Progenitor cell of endocrine pancreas (in vitro differentiated cells): ENCODE results near the gene MAP3K14. TPM values are rescaled to one million over a fixed set of nuclear protein-coding genes. Genes with fewer than 3 reads are reported as not detected.

Source experiments
- DNase-seq: peaks from one replicate; pipeline ENCODE4 v3.0.0; 2021; ENCODE audit warnings: low spot score; ENCODE audit not compliant: unreplicated experiment
- H3K27ac Mint-ChIP-seq: 2 replicates; pipeline ENCODE4 v1.8.0; 2021; ENCODE audit warnings: mild to moderate bottlenecking, moderate library complexity, mixed read lengths
- H3K27me3 Mint-ChIP-seq: 2 replicates; pipeline ENCODE4 v1.8.0; 2021; ENCODE audit warnings: mixed read lengths
- H3K36me3 Mint-ChIP-seq: 2 replicates; pipeline ENCODE4 v1.8.0; 2022; ENCODE audit warnings: mixed read lengths; ENCODE audit not compliant: insufficient read depth
- H3K4me1 Mint-ChIP-seq: 2 replicates; pipeline ENCODE4 v1.8.0; 2021; ENCODE audit warnings: low read depth, mixed read lengths
- H3K4me3 Mint-ChIP-seq: 2 replicates; pipeline ENCODE4 v1.8.0; 2021; ENCODE audit warnings: low read depth, mild to moderate bottlenecking, moderate library complexity, mixed read lengths
- H3K9me3 Mint-ChIP-seq: 2 replicates; pipeline ENCODE4 v1.8.0; 2021; ENCODE audit warnings: low read depth, mixed read lengths
- CTCF ChIP-seq: fragments of 200-600 bp; sonication (generic); IDR thresholded peaks from one replicate; pipeline ENCODE4 v1.5.0; 2021; ENCODE audit warnings: antibody characterized with exemption, mild to moderate bottlenecking; ENCODE audit not compliant: unreplicated experiment
- total RNA-seq: library from RNA; stranded (reverse); gene quantifications from 2 replicates; pipeline ENCODE4 v1.2.1, GENCODE V29; 2021

Gene MAP3K14
- total RNA-seq, 1 donor from 2014 or later = 7.8 TPM

- Mint-ChIP-seq H3K27me3 (no peaks in the 10 kb centered on the region), H3K9me3 (no peaks in the 10 kb centered on the region), H3K4me3 (no peak overlapping the region), H3K27ac (no peak overlapping the region), H3K4me1 (no peaks in the 10 kb centered on the region), H3K36me3 (peaks cover 9% of the 10 kb centered on the region)
- no peak for DNase-seq
- peak; percentile 59 for TF ChIP-seq CTCF
These were observed 45.9 kb downstream of the MAP3K14 start for GRCh38 chr17:45270828-45271418.

- Mint-ChIP-seq H3K27ac (no peak overlapping the region), H3K36me3 (peaks cover 11% of the 10 kb centered on the region), H3K27me3 (no peaks in the 10 kb centered on the region), H3K4me3 (no peak overlapping the region), H3K4me1 (no peaks in the 10 kb centered on the region), H3K9me3 (no peaks in the 10 kb centered on the region)
- no peak for TF ChIP-seq CTCF
- no peak for DNase-seq
These were observed 46.9 kb downstream of the MAP3K14 start for GRCh38 chr17:45269912-45270311.

GRCh38 chr17:45267436-45268055, 49.3 kb downstream of the MAP3K14 start:
- H3K9me3 Mint-ChIP-seq = no peaks in the 10 kb centered on the region
- no peaks in the 10 kb centered on the region for H3K4me1 Mint-ChIP-seq
- no peak for DNase-seq

GRCh38 chr17:45266372-45266926, 50.4 kb downstream of the MAP3K14 start:
- H3K4me1 Mint-ChIP-seq = peaks cover under 1% of the 10 kb centered on the region

More at GRCh38 chr17:45267436-45268055, 49.3 kb downstream of the MAP3K14 start:
- no peak overlapping the region for H3K27ac Mint-ChIP-seq
- H3K27me3 Mint-ChIP-seq = peaks cover 4% of the 10 kb centered on the region
- H3K4me3 Mint-ChIP-seq = no peak overlapping the region
- TF ChIP-seq CTCF = no peak
- H3K36me3 Mint-ChIP-seq = peaks cover 11% of the 10 kb centered on the region

More at GRCh38 chr17:45266372-45266926, 50.4 kb downstream of the MAP3K14 start:
- DNase-seq = no peak
- Mint-ChIP-seq H3K4me3 (no peak overlapping the region), H3K36me3 (peaks cover 10% of the 10 kb centered on the region), H3K27ac (no peak overlapping the region), H3K9me3 (no peaks in the 10 kb centered on the region), H3K27me3 (peaks cover 5% of the 10 kb centered on the region)
- no peak for TF ChIP-seq CTCF
